Measurements from ENCODE around the gene MME. TPM values are rescaled to one million over a fixed set of nuclear protein-coding genes. Genes with fewer than 3 reads are reported as not detected.

The MME gene
- total RNA-seq, 1 donor from 2014 or later = 54.3 TPM

DNA sequence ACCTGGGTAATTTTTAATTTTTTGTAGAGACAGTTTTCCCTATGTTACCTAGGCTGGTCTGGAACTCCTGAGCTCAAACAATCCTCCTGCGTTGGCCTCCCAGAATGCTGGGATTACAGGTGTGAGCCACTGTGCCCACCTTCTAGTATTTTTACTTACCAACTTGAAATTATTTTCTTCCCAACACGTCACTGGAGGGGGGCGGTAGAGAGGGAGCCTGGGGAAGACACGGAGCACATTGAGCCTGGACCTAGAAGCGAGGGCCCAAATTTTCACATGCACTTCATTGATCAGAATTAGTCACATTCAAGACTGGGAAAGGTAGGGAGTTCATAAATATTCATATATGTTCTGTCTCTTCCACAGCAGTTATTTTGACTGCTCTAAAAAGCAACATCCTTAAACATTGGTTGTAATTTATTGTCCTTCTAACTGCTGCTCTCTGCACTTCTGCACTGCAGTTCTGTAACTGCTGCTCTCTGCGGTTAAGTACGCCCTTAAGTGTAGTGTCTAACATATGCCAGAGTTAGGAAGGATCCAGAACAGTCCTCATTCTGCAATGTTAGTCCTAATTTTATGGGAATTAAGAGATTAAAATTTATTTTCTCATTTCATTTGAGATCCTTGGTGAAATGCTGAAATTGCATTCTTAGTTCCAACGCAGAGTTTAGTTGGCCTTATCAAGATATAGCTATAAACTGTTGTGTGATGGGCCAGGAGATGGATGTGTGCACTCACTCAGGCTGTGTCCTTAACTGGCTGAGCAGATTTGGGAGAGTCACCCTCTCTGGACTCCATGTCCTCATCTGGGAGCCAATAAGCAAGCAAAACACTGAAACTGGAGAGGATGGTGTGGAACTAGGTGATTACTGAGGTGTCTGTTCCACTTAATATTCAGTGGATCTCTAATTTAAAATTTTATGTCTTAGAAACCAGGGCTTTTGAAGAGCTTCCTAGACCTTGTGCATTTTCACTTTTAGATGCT is 115.1 kb downstream of the MME start:
- no peak for FAIRE-seq
- H3K27me3 Mint-ChIP-seq (ENCODE audit: low read depth, unreplicated experiment) = no peaks in the 10 kb centered on the region
- H4K20me1 ChIP-seq (ENCODE audit: insufficient read depth, low read length) = no peaks in the 10 kb centered on the region
- H3K4me1 ChIP-seq (ENCODE audit: insufficient read depth, low read length) = no peaks in the 10 kb centered on the region
- H3K9ac ChIP-seq (ENCODE audit: low read length) = no peak overlapping the region
- H3K9me3 Mint-ChIP-seq (ENCODE audit: unreplicated experiment) = no peaks in the 10 kb centered on the region
- H3K4me2 ChIP-seq (ENCODE audit: low read length) = no peak overlapping the region
- no peaks in the 10 kb centered on the region for H3K36me3 ChIP-seq (ENCODE audit: insufficient read depth, low read length)
- no peak overlapping the region for H3K4me3 ChIP-seq (ENCODE audit: insufficient read depth, low read depth, low read length)
- no peaks in the 10 kb centered on the region for H3K27me3 ChIP-seq (ENCODE audit: insufficient read depth, low read length)
- H3K27ac Mint-ChIP-seq (ENCODE audit: unreplicated experiment) = no peak overlapping the region
- H3K79me2 ChIP-seq (ENCODE audit: insufficient read depth, low read length) = no peaks in the 10 kb centered on the region
- no peak for DNase-seq (ENCODE audit: low read depth)
- H2AFZ ChIP-seq (ENCODE audit: low read depth, low read length) = no peak overlapping the region
- no peak overlapping the region for H3K27ac ChIP-seq (ENCODE audit: low read depth, low read length)
- H3K36me3 Mint-ChIP-seq (ENCODE audit: low read depth, unreplicated experiment) = no peaks in the 10 kb centered on the region
- TF ChIP-seq EZH2 (IDR thresholded peaks at IDR 0.05; ENCODE audit: insufficient read depth, low read length) (no peak), CTCF (IDR thresholded peaks at IDR 0.05; ENCODE audit: insufficient read depth, low read depth, low read length) (no peak)
- H3K4me1 Mint-ChIP-seq (ENCODE audit: low read depth, unreplicated experiment) = peaks cover 6% of the 10 kb centered on the region
- H3K9me3 ChIP-seq (ENCODE audit: insufficient read depth, low read depth, low read length) = no peaks in the 10 kb centered on the region
- no peak overlapping the region for H3K4me3 Mint-ChIP-seq (ENCODE audit: unreplicated experiment)

DNA sequence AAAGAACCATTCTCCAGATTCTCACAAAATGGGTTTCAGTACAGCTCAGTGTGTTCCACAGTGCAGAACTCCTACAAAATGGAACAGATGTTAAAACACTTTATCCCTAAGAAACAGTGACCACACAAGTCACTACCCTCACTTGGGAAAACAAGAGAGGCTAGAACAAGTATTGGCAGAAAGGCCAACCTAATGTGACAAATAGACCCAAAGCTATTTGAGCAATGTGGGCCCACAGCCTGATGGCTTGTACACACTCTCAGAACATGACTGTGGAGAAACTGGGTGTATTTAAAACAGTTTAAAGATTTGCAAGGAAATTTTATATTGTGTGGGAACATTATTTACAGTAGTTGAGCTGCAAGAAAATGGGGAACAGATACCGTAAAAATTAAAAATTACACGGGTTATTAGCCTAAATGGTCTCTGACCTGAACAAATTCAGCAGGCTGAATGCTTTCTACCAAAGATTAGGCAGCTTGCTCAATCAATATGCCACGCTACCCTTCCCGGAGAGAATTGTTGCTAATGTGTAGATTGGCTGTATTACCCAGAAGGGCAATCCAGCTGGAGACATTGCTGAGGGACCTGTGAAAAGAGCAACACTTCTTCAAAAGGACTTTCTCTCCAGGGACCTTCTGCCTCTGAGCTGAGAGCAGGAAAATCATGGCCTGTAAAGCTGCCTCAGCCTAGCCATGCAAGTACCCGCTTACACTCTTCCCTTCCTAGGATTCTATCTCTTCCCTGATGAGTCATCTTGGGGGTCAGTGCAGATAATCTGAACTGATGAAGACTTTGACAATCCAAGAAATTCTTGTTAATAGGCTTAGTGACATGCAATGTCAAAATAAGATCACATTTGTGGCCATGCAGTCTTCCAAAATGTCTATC is 116.3 kb downstream of the MME start:
- H3K4me1 Mint-ChIP-seq (ENCODE audit: low read depth, unreplicated experiment) = peaks cover 6% of the 10 kb centered on the region
- H3K27me3 Mint-ChIP-seq (ENCODE audit: low read depth, unreplicated experiment) = no peaks in the 10 kb centered on the region
- Histone ChIP-seq H3K4me2 (ENCODE audit: low read length) (no peak overlapping the region), H3K36me3 (ENCODE audit: insufficient read depth, low read length) (no peaks in the 10 kb centered on the region), H3K4me3 (ENCODE audit: insufficient read depth, low read depth, low read length) (no peak overlapping the region), H3K9ac (ENCODE audit: low read length) (no peak overlapping the region), H4K20me1 (ENCODE audit: insufficient read depth, low read length) (no peaks in the 10 kb centered on the region), H2AFZ (ENCODE audit: low read depth, low read length) (no peak overlapping the region), H3K4me1 (ENCODE audit: insufficient read depth, low read length) (no peaks in the 10 kb centered on the region), H3K79me2 (ENCODE audit: insufficient read depth, low read length) (no peaks in the 10 kb centered on the region), H3K9me3 (ENCODE audit: insufficient read depth, low read depth, low read length) (no peaks in the 10 kb centered on the region), H3K27me3 (ENCODE audit: insufficient read depth, low read length) (no peaks in the 10 kb centered on the region), H3K27ac (ENCODE audit: low read depth, low read length) (no peak overlapping the region)
- no peak for TF ChIP-seq EZH2 (IDR thresholded peaks at IDR 0.05; ENCODE audit: insufficient read depth, low read length)
- TF ChIP-seq CTCF (IDR thresholded peaks at IDR 0.05; ENCODE audit: insufficient read depth, low read depth, low read length) = no peak
- no peaks in the 10 kb centered on the region for H3K9me3 Mint-ChIP-seq (ENCODE audit: unreplicated experiment)
- FAIRE-seq = no peak
- no peak for DNase-seq (ENCODE audit: low read depth)
- H3K4me3 Mint-ChIP-seq (ENCODE audit: unreplicated experiment) = no peak overlapping the region
- H3K27ac Mint-ChIP-seq (ENCODE audit: unreplicated experiment) = no peak overlapping the region
- no peaks in the 10 kb centered on the region for H3K36me3 Mint-ChIP-seq (ENCODE audit: low read depth, unreplicated experiment)

Measured in astrocyte (in vitro differentiated cells and primary cell).